MM.1S (cell line): ENCODE data around the gene ZFX.

Experiments used
- CTCF ChIP-seq: fragments of 300-600 bp; sonication (generic); IDR thresholded peaks from 2 replicates; pipeline ENCODE4 v1.5.1; 2016; ENCODE audit warnings: antibody characterized with exemption, low read length, mixed read lengths
- EZH2phosphoT487 ChIP-seq: fragments of 300-600 bp; sonication (generic); IDR thresholded peaks from 2 replicates; pipeline ENCODE4 v1.6.1; 2018; ENCODE audit warnings: antibody characterized with exemption, low read length

- no peak for TF ChIP-seq CTCF
- TF ChIP-seq EZH2phosphoT487 = no peak
These were observed 1.4 kb upstream of the ZFX start for GRCh38 chrX:24148121-24148520.
